Stimulated activated CD4-positive, alpha-beta T cell treated with anti-CD3 and anti-CD28 coated beads, TNF-alpha, amount 100 ng/mL, for 4 hours (primary cell): ENCODE data around the gene CASQ2.
"Not testable (repeated sequence)": the region's sequence is repeated elsewhere in the genome, so short reads cannot be mapped to it uniquely, and the experiment has no call there.

ENCODE experiments used
- DNase-seq, 3 experiments: peaks; one replicate each; pipeline ENCODE4 v3.0.0-alpha.2; 2020; ENCODE audit warnings: low read depth in 3 of 3

Gene CASQ2

GRCh38 chr1:115781343-115781742 lies 12.8 kb upstream of the CASQ2 start:
- DNase-seq: no peak

DNA sequence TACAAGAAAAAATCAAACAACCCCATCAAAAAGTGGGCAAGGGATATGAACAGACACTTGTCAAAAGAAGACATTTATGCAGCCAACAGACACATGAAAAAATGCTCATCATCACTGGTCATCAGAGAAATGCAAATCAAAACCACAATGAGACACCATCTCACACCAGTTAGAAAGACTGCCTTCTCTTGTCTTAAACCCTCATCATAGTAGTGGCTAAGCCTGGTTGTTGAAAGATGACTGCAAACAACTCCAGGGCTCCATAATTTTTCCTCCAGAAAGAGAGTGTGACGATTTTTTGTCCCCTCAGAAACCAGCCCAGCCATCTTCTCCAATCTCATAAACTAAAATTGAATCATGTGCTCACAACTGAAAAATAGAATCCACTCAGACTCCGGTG lies 12.1 kb upstream of the CASQ2 start:
- DNase-seq: not testable (repeated sequence)

DNA sequence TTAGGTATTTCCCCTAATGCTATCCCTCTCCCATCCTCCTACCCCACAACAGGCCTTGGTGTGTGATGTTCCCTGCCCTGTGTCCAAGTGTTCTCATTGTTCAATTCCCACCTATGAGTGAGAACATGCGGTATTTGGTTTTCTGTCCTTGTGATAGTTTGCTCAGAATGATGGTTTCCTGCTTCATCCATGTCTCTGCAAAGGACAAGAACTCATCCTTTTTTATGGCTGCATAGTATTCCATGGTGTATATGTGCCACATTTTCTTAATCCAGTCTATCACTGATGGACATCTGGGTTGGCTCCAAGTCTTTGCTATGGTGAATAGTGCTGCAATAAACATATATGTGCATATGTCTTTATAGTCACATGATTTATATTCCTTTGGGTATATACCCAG lies 10.6 kb upstream of the CASQ2 start:
- DNase-seq: not testable (repeated sequence)

DNA sequence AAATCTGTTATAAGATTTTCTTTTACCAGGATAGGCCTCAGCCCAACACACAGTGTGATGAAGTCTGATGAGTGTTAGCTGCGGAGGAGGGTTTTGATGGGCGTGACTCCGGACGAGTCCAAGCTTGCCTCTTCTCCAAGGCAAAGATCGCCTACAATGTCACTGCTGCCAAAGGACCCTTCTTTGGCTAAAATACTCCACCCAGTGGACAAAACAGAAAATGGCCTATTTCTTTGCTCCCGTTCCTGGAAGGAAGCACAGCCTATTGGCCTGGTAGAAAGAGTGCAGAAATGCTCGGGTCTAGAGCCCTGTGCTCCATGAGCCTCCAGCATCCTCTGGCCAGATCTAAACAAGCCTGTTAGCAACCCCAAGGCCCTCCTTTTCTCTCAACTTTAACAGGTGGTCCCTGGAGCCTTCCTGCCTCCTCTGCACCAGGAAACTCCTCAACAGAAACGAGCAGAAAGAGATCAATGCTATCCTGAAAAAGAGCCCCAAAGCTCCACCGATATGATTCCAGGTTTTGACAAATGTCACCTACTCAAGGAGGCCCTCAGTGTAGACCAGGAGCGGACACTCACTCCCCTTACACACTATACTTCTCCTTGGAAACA lies 3.4 kb upstream of the CASQ2 start:
- DNase-seq: no peak

DNA sequence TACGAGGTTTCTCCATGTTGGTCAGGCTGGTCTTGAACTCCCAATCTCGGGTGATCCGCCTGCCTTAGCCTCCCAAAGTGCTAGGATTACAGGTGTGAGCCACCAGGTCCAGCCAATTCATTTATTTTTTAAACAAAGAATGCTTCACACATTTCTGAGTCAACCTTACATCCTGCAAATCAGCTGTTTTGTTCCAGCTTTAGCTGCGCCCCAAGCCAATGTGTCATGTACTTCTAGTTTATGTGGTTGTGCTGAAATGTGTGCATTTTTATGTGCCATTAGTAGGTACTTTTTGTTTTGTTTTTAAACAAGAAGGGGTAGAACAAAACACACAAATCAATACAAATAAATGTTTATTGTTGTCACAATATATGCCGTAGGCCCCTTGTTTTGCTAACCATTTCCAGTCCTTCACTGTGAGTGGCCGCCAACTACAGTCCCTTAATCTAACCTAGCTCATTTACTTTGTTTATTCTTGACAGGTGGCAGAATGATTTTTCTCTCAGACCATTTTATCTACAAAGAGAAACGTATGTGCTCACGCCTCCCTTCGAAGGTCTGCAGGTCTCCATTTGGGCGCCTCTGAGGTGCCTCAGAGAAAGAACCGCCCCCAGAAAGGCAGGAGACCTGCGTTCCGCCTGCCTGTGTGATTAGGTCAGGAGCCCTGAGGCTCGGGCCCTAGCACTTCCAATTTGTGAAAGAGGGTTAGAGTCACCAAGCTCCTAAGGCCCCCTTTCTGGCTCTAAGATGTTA lies 2.8 kb upstream of the CASQ2 start:
- DNase-seq: no peak

DNA sequence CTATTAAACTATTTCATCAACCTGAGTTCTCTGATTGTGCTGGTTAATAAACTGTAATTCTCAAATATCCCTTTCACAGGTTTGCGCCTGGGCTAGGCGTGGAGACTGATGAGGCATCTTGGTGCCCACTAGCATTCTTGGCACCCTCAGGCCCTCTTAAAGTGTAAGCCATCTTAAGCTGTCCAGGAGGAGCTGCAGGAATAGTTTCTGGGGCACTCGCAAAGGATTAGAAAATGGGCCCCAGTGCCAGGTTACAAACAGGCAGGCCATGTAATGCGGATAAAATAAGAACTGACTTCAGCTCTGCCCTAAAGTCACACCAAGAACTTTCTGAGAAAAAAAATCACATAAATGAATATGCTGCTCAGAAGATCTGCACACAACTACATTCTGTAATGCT lies 1.1 kb downstream of the CASQ2 start:
- no peak for DNase-seq

GRCh38 chr1:115765091-115765490 lies 3.4 kb downstream of the CASQ2 start:
- DNase-seq: no peak

DNA sequence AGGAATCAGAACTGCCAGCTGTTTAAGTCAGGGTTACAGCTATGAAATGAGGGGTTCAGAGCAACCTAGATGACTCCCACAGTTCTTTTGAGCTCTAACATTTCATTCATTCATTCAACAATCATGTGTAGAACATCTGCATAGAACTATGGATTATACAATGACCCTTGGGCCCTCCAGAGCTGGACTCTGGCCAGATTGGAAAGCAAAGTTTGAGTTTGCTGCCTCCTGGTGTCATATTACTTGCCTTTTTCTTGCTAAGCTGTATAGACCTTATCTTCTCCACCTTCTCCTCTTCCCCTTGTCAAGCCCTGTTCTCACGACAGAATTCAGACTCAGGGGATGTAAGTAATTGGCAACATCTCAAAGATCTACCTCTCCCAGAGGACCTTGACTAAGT lies 4.0 kb downstream of the CASQ2 start:
- DNase-seq: no peak

- no peak for DNase-seq
Observed at GRCh38 chr1:115762779-115763178, 5.7 kb downstream of the CASQ2 start.

- DNase-seq: no peak
Observed at GRCh38 chr1:115761601-115762302, 6.8 kb downstream of the CASQ2 start.

DNA sequence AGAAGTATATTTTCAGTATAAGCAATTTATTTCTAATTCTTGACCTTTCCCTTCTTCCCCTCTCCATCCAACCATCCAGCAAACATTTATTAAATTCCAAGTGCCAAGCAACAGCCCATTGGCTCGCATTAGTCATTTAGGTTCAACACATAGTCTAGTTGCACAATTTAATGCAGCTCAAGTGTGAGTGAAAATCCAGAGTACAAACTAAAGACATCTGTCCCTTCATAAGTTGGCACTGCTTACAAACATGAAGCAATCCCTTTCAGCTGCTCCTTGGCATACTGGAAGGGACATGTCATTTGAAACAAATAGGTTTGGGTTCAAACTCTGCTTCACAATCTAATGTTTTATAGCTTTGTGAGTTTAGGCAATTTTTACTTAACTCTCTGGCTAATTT lies 10.7 kb downstream of the CASQ2 start:
- DNase-seq: no peak

DNA sequence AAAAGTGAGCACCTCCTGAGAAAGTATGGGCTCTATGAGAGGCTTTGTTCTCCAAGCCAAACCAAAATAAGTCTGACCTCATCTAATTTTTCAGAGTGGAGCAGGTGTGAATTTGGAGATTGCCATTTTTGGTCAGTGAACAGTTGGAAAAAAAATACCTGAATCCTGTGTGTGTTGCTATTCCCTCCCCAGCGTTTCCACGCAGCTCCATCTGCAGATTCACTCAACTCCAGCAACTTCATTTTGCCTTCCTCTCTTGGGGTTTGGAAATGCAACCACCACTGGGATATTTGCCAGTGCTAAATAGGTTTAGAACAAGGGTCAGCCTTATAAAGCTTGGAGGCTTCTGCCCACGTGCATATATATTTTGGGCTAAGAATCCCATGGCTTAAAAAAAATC lies 11.2 kb downstream of the CASQ2 start:
- DNase-seq: no peak

DNA sequence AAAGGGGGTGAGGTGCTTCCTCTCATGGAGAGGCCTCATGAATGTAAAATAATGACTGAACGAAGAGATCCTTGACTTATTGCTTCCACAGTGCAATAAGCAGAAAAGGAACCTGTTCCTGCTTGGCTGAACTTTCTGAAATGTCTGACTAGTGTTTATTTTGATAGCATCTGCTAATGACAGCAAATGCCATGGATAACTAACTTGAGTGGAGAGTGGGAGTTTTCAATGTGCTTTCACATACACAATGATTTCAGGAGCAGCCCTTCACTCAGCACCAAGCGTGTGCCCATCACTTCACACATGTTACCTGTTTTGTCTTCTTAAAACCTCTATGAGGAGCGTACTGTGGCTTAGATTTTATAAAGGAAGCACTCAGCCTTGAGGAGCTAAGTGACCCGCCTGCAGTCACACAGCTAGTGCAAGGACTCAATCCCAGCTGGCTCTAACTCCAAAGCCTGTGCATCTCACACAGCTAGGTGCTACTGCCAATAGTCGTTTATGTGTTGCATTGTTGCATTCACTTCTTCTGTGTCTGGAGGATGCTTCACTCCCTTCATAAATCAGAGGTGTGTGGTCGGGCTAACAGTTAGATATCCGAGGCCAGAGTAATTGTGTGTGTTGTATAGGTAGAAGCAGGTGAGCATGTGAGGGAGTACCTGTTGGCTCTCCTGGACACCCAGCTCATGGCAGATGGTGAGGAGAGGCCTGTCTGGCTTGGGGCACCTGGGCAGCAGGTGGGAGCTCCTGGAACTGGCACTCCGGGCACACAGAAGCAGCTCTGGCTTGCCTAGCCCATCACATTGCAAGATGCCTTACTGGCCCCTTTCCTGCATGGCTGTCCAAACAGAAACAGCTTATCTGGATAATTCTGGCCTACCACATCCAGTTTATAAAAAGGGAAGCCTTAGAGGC lies 12.8 kb downstream of the CASQ2 start:
- no peak for DNase-seq

- DNase-seq: no peak
Observed at GRCh38 chr1:115753830-115754229, 14.7 kb downstream of the CASQ2 start.

GRCh38 chr1:115753361-115753760 lies 15.2 kb downstream of the CASQ2 start:
- DNase-seq: no peak

DNA sequence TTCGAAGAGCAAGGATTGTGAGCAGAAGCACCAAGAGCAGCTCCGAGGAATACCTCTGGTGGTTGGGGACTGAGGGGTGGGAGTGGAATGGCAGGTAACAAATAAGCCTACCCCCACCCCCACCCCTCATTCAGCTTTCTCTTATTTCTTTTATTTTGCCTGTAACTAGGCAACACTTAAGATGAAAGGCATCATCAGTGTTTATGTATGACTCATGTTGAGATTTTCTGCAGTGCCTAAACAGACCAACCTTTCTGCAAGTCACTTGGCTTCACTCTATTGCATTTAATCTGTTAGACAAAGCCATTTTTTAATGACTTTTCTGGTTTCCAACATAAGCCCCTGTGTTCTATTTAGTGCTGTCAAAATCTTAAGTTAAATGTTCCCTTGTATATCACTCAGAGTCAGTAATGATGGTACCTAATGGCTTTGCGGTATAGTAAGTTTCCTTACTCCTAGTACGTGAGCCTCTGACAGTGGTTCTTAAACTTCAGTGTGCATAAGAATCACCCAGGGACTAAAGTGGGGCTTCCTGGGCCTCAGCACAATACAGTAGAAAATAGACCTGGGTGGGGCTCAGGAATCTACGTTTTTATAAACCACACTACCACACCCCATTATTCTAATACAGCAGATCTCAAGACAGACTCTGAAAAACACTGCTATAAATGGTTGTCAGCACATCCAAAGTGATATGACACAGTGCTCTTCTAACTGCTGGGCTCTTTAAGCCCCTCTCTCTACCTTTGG lies 19.9 kb downstream of the CASQ2 start:
- no peak for DNase-seq

GRCh38 chr1:115746021-115746690 lies 22.4 kb downstream of the CASQ2 start:
- no peak for DNase-seq

- no peak for DNase-seq
Observed at GRCh38 chr1:115744646-115745275, 23.8 kb downstream of the CASQ2 start.

DNA sequence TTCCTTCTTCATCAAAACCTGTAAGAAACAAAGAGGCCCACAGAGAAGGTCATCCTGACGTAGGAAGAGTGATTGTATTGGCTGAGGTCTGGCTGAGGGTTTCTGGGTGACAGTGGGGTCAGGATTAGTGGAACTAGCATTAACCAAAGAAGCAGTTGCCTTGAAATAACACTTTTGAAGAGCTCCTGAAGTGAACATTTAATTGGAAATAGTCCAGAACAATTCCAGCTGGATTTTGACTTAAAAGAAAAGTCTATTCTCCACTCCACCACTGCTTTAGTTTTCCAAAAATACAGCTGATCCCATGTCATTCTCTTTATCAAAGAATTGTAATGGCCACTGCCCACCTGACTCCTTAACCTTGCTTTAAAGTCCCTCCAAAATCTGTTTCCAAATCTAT lies 27.7 kb downstream of the CASQ2 start:
- DNase-seq: no peak

DNA sequence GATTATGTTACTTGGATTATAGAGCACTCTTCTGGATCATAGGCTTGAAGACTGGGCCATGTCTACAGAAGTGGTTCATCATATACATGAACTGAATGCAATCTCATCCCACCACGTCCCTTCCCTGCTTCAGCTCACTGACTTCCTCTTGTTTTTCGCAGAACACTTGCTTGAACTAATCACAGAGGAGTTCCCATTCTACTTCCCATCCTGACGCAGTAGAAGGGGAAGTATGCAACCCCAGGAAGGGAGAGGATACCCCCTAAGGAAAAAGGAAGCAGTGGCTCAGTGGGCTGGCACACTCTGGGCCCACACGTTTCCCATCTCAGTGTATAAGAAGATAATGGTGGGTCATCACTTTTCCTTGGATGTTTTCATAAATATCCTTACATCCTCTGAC lies 36.2 kb downstream of the CASQ2 start:
- DNase-seq: no peak
